Type B pancreatic cell (in vitro differentiated cells): ENCODE results near the gene CRHR1. TPM values are rescaled to one million over a fixed set of nuclear protein-coding genes. Genes with fewer than 3 reads are reported as not detected.
A peak's percentile ranks its signal among the peaks of the same experiment; 100 is the strongest.

Experiments
- DNase-seq: peaks from one replicate; pipeline ENCODE4 v3.0.0; 2021; ENCODE audit warnings: mixed read lengths; ENCODE audit not compliant: unreplicated experiment; ENCODE audit errors: extremely low spot score
- H3K27ac Mint-ChIP-seq: 2 replicates; pipeline ENCODE4 v1.8.0; 2021; ENCODE audit warnings: mild to moderate bottlenecking, mixed read lengths
- H3K27me3 Mint-ChIP-seq: 2 replicates; pipeline ENCODE4 v1.8.0; 2021; ENCODE audit warnings: mixed read lengths
- H3K36me3 Mint-ChIP-seq: 2 replicates; pipeline ENCODE4 v1.8.0; 2021; ENCODE audit warnings: mixed read lengths
- H3K4me1 Mint-ChIP-seq: one replicate; pipeline ENCODE4 v1.8.0; 2021; ENCODE audit warnings: mixed read lengths; ENCODE audit not compliant: unreplicated experiment
- H3K4me3 Mint-ChIP-seq: 2 replicates; pipeline ENCODE4 v1.8.0; 2021; ENCODE audit warnings: mild to moderate bottlenecking, mixed read lengths
- H3K9me3 Mint-ChIP-seq: 2 replicates; pipeline ENCODE4 v1.8.0; 2021; ENCODE audit warnings: mixed read lengths
- total RNA-seq: library from RNA; stranded (reverse); gene quantifications from 2 replicates; pipeline ENCODE4 v1.2.1, GENCODE V29; 2021; ENCODE audit warnings: low replicate concordance
- TF ChIP-seq, protein P1 (sequence below): fragments of 200-600 bp; sonication (generic); conservative IDR thresholded peaks from 2 replicates; pipeline ENCODE4 v1.5.0; 2021; ENCODE audit warnings: antibody characterized with exemption, mild to moderate bottlenecking

The CRHR1 gene
- total RNA-seq, 1 donor from 2014 or later, result 0.43 TPM

DNA sequence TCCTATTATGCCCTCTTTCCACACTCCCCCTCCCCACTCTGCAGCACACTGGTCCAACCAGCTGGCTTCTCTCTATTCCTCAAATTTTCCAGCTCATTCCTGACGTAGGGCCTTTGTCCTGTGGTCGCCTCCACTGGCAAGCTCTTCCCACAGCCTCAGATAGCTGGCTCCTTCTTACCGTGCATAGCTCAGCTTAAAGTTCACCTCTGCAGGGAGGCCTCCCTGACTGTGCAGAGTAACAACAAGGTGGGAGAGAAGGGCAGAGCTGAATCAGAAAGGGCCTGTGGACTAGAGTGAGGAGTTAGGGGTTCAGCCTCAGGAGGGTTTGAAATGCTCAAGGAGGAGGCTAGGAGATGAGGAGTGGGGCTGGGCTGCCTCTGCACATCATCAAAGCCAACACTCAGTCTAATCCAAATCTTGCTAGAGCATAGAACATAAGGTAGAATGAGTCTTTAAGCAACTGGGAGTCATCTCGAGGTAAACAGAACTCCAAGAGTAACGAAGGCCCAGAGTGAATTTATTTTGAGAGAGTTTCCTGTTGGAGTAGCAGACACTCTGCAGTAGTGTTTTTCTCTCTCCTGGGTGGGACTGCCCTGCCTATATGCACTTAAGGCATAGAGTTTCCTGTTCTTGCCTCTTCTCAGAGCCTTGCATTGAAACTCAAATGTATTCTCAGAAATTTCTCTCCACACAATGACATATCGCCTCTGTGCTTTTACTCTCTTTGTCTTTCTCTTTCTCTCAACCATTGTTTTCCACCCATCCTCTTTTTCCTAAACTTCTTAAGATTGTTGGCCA is 79.9 kb downstream of the CRHR1 start:
- H3K36me3 Mint-ChIP-seq, result no peaks in the 10 kb centered on the region
- peaks cover 53% of the 10 kb centered on the region for H3K27me3 Mint-ChIP-seq
- no peaks in the 10 kb centered on the region for H3K4me1 Mint-ChIP-seq
- H3K9me3 Mint-ChIP-seq, result no peaks in the 10 kb centered on the region
- TF ChIP-seq, protein P1, sequence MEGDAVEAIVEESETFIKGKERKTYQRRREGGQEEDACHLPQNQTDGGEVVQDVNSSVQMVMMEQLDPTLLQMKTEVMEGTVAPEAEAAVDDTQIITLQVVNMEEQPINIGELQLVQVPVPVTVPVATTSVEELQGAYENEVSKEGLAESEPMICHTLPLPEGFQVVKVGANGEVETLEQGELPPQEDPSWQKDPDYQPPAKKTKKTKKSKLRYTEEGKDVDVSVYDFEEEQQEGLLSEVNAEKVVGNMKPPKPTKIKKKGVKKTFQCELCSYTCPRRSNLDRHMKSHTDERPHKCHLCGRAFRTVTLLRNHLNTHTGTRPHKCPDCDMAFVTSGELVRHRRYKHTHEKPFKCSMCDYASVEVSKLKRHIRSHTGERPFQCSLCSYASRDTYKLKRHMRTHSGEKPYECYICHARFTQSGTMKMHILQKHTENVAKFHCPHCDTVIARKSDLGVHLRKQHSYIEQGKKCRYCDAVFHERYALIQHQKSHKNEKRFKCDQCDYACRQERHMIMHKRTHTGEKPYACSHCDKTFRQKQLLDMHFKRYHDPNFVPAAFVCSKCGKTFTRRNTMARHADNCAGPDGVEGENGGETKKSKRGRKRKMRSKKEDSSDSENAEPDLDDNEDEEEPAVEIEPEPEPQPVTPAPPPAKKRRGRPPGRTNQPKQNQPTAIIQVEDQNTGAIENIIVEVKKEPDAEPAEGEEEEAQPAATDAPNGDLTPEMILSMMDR, result no peak
- no peak for DNase-seq
- H3K27ac Mint-ChIP-seq, result no peak overlapping the region
- no peak overlapping the region for H3K4me3 Mint-ChIP-seq

DNA sequence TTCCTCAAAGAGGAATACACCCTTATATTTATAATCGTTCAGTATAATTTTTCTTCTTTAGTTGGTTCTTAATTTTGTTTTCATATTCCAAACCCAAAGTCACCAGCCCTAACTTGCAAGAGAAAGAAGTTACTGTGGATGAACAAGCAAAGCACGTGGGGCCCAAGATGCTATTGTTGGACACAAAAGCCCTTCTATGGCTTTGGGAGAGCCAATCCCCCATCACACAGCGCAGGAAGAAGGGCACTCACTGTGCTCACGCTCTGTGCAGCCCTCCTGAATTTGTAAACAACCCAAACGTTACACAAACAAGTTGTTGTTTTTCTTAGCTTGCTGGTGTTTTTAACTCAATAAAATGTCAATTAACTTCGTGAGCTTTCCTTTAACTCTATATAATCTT is 83.1 kb downstream of the CRHR1 start:
- no peak overlapping the region for H3K4me3 Mint-ChIP-seq
- TF ChIP-seq, protein P1, result no peak
- peaks cover 50% of the 10 kb centered on the region for H3K27me3 Mint-ChIP-seq
- DNase-seq, result no peak
- no peaks in the 10 kb centered on the region for H3K36me3 Mint-ChIP-seq
- no peak overlapping the region for H3K27ac Mint-ChIP-seq
- H3K4me1 Mint-ChIP-seq, result peaks cover 8% of the 10 kb centered on the region
- no peaks in the 10 kb centered on the region for H3K9me3 Mint-ChIP-seq

DNA sequence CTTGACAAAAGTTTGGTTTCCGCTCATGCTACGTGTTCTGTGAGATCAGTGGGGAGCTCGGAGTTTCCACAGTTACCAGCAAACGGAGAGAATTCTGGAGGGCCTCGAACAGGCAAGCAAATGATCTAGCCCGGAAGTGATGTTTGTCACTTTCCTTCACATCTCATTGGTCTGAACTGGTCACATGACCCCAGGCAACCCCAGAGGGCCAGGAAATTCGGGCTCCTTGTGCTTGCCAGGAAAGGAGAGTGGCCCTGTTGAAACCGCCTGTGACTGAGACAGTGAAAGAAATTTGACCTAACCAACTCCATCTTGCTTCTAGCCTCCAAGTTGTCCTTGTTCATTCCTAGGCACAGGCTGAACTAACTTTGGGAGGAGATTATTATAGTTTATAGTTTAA is 83.6 kb downstream of the CRHR1 start:
- peaks cover 49% of the 10 kb centered on the region for H3K27me3 Mint-ChIP-seq
- no peaks in the 10 kb centered on the region for H3K36me3 Mint-ChIP-seq
- TF ChIP-seq, protein P1, result no peak
- no peaks in the 10 kb centered on the region for H3K9me3 Mint-ChIP-seq
- H3K4me3 Mint-ChIP-seq, result no peak overlapping the region
- peaks cover 8% of the 10 kb centered on the region for H3K4me1 Mint-ChIP-seq
- DNase-seq, result no peak
- H3K27ac Mint-ChIP-seq, result no peak overlapping the region

DNA sequence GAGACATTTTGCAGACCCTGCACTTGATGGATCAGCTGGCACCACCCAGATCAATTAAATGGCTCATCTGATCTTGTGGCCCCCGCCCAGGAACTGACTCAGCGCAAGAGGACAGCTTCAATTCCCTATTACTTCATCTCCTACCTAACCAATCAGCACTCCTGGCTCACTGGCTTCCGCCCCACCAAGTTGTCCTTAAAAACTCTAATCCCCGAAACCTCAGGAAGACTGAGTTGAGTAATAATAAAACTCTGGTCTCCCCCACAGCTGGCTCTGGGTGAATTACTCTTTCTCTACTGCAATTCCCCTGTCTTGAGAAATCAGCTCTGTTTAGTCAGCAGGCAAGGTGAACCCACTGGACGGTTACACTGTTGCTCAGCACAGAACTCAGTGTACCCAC is 84.2 kb downstream of the CRHR1 start:
- TF ChIP-seq, protein P1, result no peak
- Mint-ChIP-seq H3K9me3 (no peaks in the 10 kb centered on the region), H3K27me3 (peaks cover 46% of the 10 kb centered on the region), H3K4me3 (no peak overlapping the region), H3K4me1 (peaks cover 11% of the 10 kb centered on the region), H3K27ac (no peak overlapping the region), H3K36me3 (no peaks in the 10 kb centered on the region)
- no peak for DNase-seq

DNA sequence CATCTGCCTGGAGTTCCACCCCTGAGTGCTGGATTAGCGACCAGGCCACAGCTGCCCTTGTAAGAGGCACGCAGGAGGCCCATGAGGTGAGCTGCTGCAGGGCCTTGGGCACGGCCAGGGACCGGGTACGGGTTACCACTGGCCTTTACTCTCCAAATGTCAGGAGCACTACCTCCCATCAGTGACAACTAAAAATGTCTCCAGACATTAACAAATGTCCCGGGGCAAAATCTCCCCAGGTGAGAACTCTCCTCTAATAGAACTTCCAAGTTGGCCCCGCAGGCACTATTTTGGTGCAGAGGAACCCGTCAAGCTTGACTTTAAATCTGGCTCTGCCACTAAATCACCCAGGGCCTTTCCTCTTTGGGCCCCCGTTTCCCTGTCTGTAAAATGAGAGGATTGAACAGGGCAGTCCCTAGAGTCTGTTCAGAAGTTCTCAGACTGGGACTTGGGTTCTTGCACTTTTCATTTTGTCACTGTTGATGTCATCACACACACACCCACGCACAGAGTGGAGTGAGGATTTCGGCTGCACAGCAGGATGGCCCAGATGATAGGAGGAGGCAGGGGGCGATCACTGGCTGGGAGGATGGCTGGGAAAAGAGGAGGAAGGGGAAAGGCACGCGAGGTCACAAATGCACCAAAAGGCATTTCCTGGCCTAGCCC is 85.7 kb downstream of the CRHR1 start:
- Mint-ChIP-seq H3K27ac (no peak overlapping the region), H3K27me3 (peaks cover 37% of the 10 kb centered on the region), H3K9me3 (no peaks in the 10 kb centered on the region), H3K36me3 (no peaks in the 10 kb centered on the region), H3K4me1 (peaks cover 16% of the 10 kb centered on the region), H3K4me3 (peak overlapping the region; percentile 35)
- DNase-seq, result no peak
- TF ChIP-seq, protein P1, result no peak
